HCT116 (cell line): Measurements from ENCODE around the gene CENPE. TPM values are rescaled to one million over a fixed set of nuclear protein-coding genes. Genes with fewer than 3 reads are reported as not detected.

ENCODE experiments used
- ATAC-seq: fragments of 200-7000 bp; cut with Tn5 transposase; 2 replicates; pipeline ENCODE4 v1.9.1; 2020; ENCODE audit warnings: mild to moderate bottlenecking, moderate library complexity
- BruUV-seq: library from RNA; stranded (reverse); fragments of 400-500 nt; replicated peaks from 2 replicates; lab custom pipeline; 2021; lab: Mats Ljungman, UMichigan
- CTCF ChIA-PET: fragments of 300-600 bp; sonication (Branson Sonifier 250); formaldehyde crosslinking; loops from one replicate; lab custom pipeline; 2021; ENCODE audit warnings: antibody characterized with exemption; lab: Charles Lee
- POLR2A ChIA-PET: fragments of 300-600, 350-600 bp; sonication (Branson Sonifier 250); formaldehyde crosslinking; loops from one replicate; lab custom pipeline; 2021; ENCODE audit warnings: antibody characterized with exemption; lab: Charles Lee
- RAD21 ChIA-PET, 2 experiments: fragments of 300-600 bp; sonication (Branson Sonifier 250); formaldehyde crosslinking; loops; one replicate each; lab custom pipeline; 2023; ENCODE audit warnings: low total read pairs in 2 of 2; ENCODE audit not compliant: uncharacterized antibody in 2 of 2, unreplicated experiment in 2 of 2, low non-redundant PET in 1 of 2; lab: Charles Lee
- DNase-seq: peaks from one replicate; pipeline ENCODE4 v3.0.0-alpha.2; 2010; ENCODE audit warnings: low read depth, low spot score
- H2AFZ ChIP-seq: fragments of 200-600 bp; shearing (Covaris generic), sonication (generic); 2 replicates; pipeline ENCODE4 v1.6.1; 2017; ENCODE audit warnings: low read depth, mixed run types, mixed read lengths, antibody characterized with exemption, low read length; ENCODE audit not compliant: poor library complexity, severe bottlenecking
- H3K27ac ChIP-seq: 2 replicates; pipeline ENCODE4 v1.5.1; 2012; ENCODE audit warnings: low read depth, low read length
- H3K27me3 ChIP-seq: fragments of 200-600 bp; sonication (generic); 2 replicates; pipeline ENCODE4 v1.6.1; 2016; ENCODE audit warnings: mixed run types, low read length, mixed read lengths; ENCODE audit not compliant: insufficient read depth
- H3K36me3 ChIP-seq, 2 experiments: fragments of 200-500 bp in 1 of 2; fragments of 200-600 bp in 1 of 2; sonication (Bioruptor generic) in 1 of 2; sonication (generic) in 1 of 2; 2 replicates each; pipeline versions ENCODE4 v1.5.1 to v1.6.1; 2014 to 2016; ENCODE audit warnings: low read length in 2 of 2, inconsistent platforms in 1 of 2, mixed read lengths in 1 of 2, mixed run types in 1 of 2; ENCODE audit not compliant: insufficient read depth in 2 of 2, control insufficient read depth in 1 of 2
- H3K4me1 ChIP-seq, 2 experiments: fragments of 200-600 bp in 1 of 2; sonication (generic) in 1 of 2; 2 replicates each; pipeline versions ENCODE4 v1.5.1 to v1.6.1; 2012 to 2017; ENCODE audit warnings: low read length in 2 of 2, inconsistent platforms in 1 of 2, mild to moderate bottlenecking in 1 of 2, mixed read lengths in 1 of 2, mixed run types in 1 of 2, moderate library complexity in 1 of 2; ENCODE audit not compliant: insufficient read depth in 2 of 2, control insufficient read depth in 1 of 2
- H3K4me2 ChIP-seq: fragments of 200-600 bp; sonication (generic); 2 replicates; pipeline ENCODE4 v1.6.1; 2017; ENCODE audit warnings: mixed run types, low read length, mixed read lengths
- H3K4me3 ChIP-seq, 2 experiments: fragments of 200-600 bp in 1 of 2; sonication (generic) in 1 of 2; replicated peaks in 1 of 2; 2 replicates each; pipeline ENCODE4 v1.5.1; 2011 to 2016; ENCODE audit warnings: low read length in 2 of 2, control low read depth in 1 of 2, low read depth in 1 of 2, mild to moderate bottlenecking in 1 of 2, mixed read lengths in 1 of 2, mixed run types in 1 of 2
- H3K79me2 ChIP-seq: fragments of 200-600 bp; sonication (generic); 2 replicates; pipeline ENCODE4 v1.6.1; 2017; ENCODE audit warnings: mild to moderate bottlenecking, mixed run types, low read length, moderate library complexity, mixed read lengths; ENCODE audit not compliant: insufficient read depth
- H3K9ac ChIP-seq: fragments of 200-600 bp; sonication (generic); 2 replicates; pipeline ENCODE4 v1.6.1; 2016; ENCODE audit warnings: low read length, mixed read lengths
- H3K9me2 ChIP-seq: fragments of 200-600 bp; sonication (generic), shearing (Covaris generic); 2 replicates; pipeline ENCODE4 v1.6.1; 2017; ENCODE audit warnings: mixed run types, mild to moderate bottlenecking, moderate library complexity; ENCODE audit not compliant: insufficient read depth
- H3K9me3 ChIP-seq, 2 experiments: fragments of 200-500 bp in 1 of 2; fragments of 200-600 bp in 1 of 2; sonication (Bioruptor generic) in 1 of 2; sonication (generic) in 1 of 2; 2 replicates each; pipeline ENCODE4 v1.6.1; 2014 to 2017; ENCODE audit warnings: low read length in 2 of 2, mixed read lengths in 2 of 2, inconsistent platforms in 1 of 2, low read depth in 1 of 2, mild to moderate bottlenecking in 1 of 2, mixed run types in 1 of 2, moderate library complexity in 1 of 2; ENCODE audit not compliant: control insufficient read depth in 1 of 2, insufficient read depth in 1 of 2
- H4K20me1 ChIP-seq: fragments of 200-600 bp; sonication (generic), shearing (Covaris generic); 2 replicates; pipeline ENCODE4 v1.6.1; 2017; ENCODE audit warnings: mixed run types, mild to moderate bottlenecking, moderate library complexity; ENCODE audit not compliant: insufficient read depth
- ATF3 ChIP-seq: IDR thresholded peaks from 2 replicates; pipeline ENCODE4 v1.6.1; 2012
- CBX3 ChIP-seq: IDR thresholded peaks from 2 replicates; pipeline ENCODE4 v1.6.1; 2012; ENCODE audit warnings: low read depth
- CEBPB ChIP-seq: IDR thresholded peaks from 2 replicates; pipeline ENCODE4 v1.6.1; 2012; ENCODE audit warnings: low read depth
- CTCF ChIP-seq, 3 experiments: fragments of 200-600 bp in 1 of 3; sonication (generic) in 1 of 3; IDR thresholded peaks in 2 of 3; conservative IDR thresholded peaks in 1 of 3; 2 replicates each; pipeline ENCODE4 v1.5.1; 2012 to 2017; ENCODE audit warnings: low read depth in 2 of 3, low read length in 2 of 3, antibody characterized with exemption in 1 of 3, borderline replicate concordance in 1 of 3, control low read depth in 1 of 3, mild to moderate bottlenecking in 1 of 3, mixed read lengths in 1 of 3, mixed run types in 1 of 3, moderate library complexity in 1 of 3; ENCODE audit not compliant: insufficient read depth in 1 of 3
- ELF1 ChIP-seq: IDR thresholded peaks from 2 replicates; pipeline ENCODE4 v1.6.1; 2012; ENCODE audit warnings: low read depth, borderline replicate concordance
- EZH2 ChIP-seq: fragments of 200-600 bp; sonication (generic); IDR thresholded peaks from 2 replicates; pipeline ENCODE4 v1.6.1; 2017; ENCODE audit warnings: antibody characterized with exemption, mixed run types
- EZH2phosphoT487 ChIP-seq: fragments of 200-600 bp; IDR thresholded peaks from 2 replicates; pipeline ENCODE4 v1.6.1; 2018; ENCODE audit warnings: antibody characterized with exemption, borderline replicate concordance
- JUND ChIP-seq: IDR thresholded peaks from 2 replicates; pipeline ENCODE4 v1.6.1; 2012
- POLR2A ChIP-seq: IDR thresholded peaks from 2 replicates; pipeline ENCODE4 v1.7.0; 2011; ENCODE audit warnings: borderline replicate concordance; ENCODE audit not compliant: insufficient read depth, insufficient read length; ENCODE audit errors: extremely low read depth
- POLR2AphosphoS5 ChIP-seq: IDR thresholded peaks from 2 replicates; pipeline ENCODE4 v1.6.1; 2011; ENCODE audit warnings: mild to moderate bottlenecking, low read depth, low read length, moderate library complexity
- SIN3A ChIP-seq: IDR thresholded peaks from 2 replicates; pipeline ENCODE4 v1.6.1; 2012; ENCODE audit warnings: low read depth
- SP1 ChIP-seq: IDR thresholded peaks from 2 replicates; pipeline ENCODE4 v1.6.1; 2012; ENCODE audit warnings: low read depth
- SRF ChIP-seq: IDR thresholded peaks from 2 replicates; pipeline ENCODE4 v1.6.1; 2012; ENCODE audit warnings: low read depth
- TCF7L2 ChIP-seq: IDR thresholded peaks from 2 replicates; pipeline ENCODE4 v1.7.0; 2011; ENCODE audit warnings: borderline replicate concordance, inconsistent platforms; ENCODE audit not compliant: insufficient read depth, insufficient read length; ENCODE audit errors: extremely low read depth
- ZFX ChIP-seq: fragments of 450-650 bp; IDR thresholded peaks from 2 replicates; pipeline ENCODE4 v1.6.1; 2017
- ZNF274 ChIP-seq: fragments of 200-500 bp; sonication (Bioruptor generic); IDR thresholded peaks from 2 replicates; pipeline ENCODE4 v1.6.1; 2014; ENCODE audit warnings: mild to moderate bottlenecking, low read depth, low read length, inconsistent platforms
- intact Hi-C: fragments of 100-400 bp; cut with micrococcal nuclease; formaldehyde crosslinking; loops from 2 replicates; pipeline ENCODE4 v1.10.0; 2022
- total RNA-seq: library from RNA; stranded (reverse); gene quantifications from one replicate; pipeline ENCODE4 v1.2.1, GENCODE V29; 2021; ENCODE audit not compliant: unreplicated experiment
- TF ChIP-seq, protein P1 (sequence below): IDR thresholded peaks from 2 replicates; pipeline ENCODE4 v1.6.1; 2011; ENCODE audit warnings: mild to moderate bottlenecking, low read length, moderate library complexity; ENCODE audit not compliant: insufficient replicate concordance; ENCODE audit errors: extremely low read depth

The CENPE gene
- total RNA-seq, 1 experiment from 2014 or later, result 31.3 TPM

DNA sequence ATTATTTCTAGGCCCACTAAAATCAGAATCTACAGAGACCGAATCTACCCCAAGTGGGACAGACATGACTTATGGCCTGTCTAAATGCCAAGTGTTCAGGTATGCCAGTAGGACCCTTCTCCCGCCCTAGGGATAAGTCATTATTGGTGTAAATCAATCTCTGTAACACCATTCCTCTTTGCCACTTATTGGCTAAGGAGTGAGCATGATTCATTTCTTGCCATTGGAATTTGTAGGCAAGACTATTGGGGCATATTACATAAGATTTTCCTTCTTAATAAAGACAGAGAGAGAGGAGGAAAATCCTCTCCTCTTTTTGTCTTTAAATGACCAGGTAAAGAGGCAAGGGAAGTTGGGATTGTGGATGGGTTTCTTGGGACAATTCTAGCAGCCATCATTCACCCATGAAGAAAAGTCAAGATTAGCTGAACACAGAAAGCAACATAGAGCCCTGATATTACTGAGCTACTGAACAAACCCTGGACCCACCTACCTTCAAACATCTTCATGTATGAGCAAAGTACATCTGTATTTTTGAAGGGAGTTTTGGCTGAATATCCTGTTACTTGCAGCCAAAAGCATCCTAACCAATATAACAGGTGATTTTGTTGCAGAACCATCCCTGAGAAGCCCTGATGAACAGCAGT is 124.2 kb downstream of the CENPE start:
- intact Hi-C loops, result no loop called here
- TF ChIP-seq TCF7L2 (no peak), CTCF (IDR thresholded peaks at IDR 0.05 in 2 of 3, conservative IDR thresholded peaks at IDR 0.05 in 1 of 3; ENCODE audit: borderline replicate concordance in 1 of 3, insufficient read depth in 1 of 3, low read depth in 2 of 3, low read length in 2 of 3) (no peak), ZFX (no peak), ELF1 (no peak), POLR2AphosphoS5 (no peak), CBX3 (no peak), SRF (no peak), JUND (no peak), EZH2phosphoT487 (no peak), CEBPB (no peak), SP1 (no peak), EZH2 (no peak), ZNF274 (no peak), SIN3A (no peak), ATF3 (no peak), POLR2A (no peak)
- TF ChIP-seq, protein P1, sequence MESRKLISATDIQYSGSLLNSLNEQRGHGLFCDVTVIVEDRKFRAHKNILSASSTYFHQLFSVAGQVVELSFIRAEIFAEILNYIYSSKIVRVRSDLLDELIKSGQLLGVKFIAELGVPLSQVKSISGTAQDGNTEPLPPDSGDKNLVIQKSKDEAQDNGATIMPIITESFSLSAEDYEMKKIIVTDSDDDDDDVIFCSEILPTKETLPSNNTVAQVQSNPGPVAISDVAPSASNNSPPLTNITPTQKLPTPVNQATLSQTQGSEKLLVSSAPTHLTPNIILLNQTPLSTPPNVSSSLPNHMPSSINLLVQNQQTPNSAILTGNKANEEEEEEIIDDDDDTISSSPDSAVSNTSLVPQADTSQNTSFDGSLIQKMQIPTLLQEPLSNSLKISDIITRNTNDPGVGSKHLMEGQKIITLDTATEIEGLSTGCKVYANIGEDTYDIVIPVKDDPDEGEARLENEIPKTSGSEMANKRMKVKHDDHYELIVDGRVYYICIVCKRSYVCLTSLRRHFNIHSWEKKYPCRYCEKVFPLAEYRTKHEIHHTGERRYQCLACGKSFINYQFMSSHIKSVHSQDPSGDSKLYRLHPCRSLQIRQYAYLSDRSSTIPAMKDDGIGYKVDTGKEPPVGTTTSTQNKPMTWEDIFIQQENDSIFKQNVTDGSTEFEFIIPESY, result no peak
- no peak overlapping the region for H2AFZ ChIP-seq
- RAD21 ChIA-PET, result no interaction called here
- CTCF ChIA-PET, result no interaction called here
- BruUV-seq, result no TSS peak
- no peaks in the 10 kb centered on the region for H3K9me2 ChIP-seq
- no peak overlapping the region for H3K4me2 ChIP-seq
- H3K4me3 ChIP-seq, result no peak overlapping the region
- no peak for ATAC-seq
- no peak for DNase-seq
- POLR2A ChIA-PET, result no interaction called here
- no peaks in the 10 kb centered on the region for H4K20me1 ChIP-seq
- peaks cover 0 to 4% of the 10 kb centered on the region in 2 experiments; a peak in 1 of 4 replicates for H3K36me3 ChIP-seq
- no peaks in the 10 kb centered on the region for H3K27me3 ChIP-seq
- H3K9ac ChIP-seq, result no peak overlapping the region
- H3K79me2 ChIP-seq, result peaks cover 55% of the 10 kb centered on the region
- no peak overlapping the region for H3K27ac ChIP-seq
- H3K9me3 ChIP-seq, result no peaks in the 10 kb centered on the region
- peaks cover 8 to 25% of the 10 kb centered on the region in 2 experiments; a peak in 3 of 4 replicates for H3K4me1 ChIP-seq
